Activated naive CD8-positive, alpha-beta T cell treated with anti-CD3 and anti-CD28 coated beads, Interleukin-2, amount 50 U/mL, for 16 hours (primary cell): Measurements from ENCODE around the gene TBCC.
"Not testable (repeated sequence)": the region's sequence is repeated elsewhere in the genome, so short reads cannot be mapped to it uniquely, and the experiment has no call there.

ENCODE experiments used
- DNase-seq: peaks from one replicate; pipeline ENCODE4 v3.0.0-alpha.2; 2020; ENCODE audit warnings: low read depth, low spot score

TBCC gene

DNA sequence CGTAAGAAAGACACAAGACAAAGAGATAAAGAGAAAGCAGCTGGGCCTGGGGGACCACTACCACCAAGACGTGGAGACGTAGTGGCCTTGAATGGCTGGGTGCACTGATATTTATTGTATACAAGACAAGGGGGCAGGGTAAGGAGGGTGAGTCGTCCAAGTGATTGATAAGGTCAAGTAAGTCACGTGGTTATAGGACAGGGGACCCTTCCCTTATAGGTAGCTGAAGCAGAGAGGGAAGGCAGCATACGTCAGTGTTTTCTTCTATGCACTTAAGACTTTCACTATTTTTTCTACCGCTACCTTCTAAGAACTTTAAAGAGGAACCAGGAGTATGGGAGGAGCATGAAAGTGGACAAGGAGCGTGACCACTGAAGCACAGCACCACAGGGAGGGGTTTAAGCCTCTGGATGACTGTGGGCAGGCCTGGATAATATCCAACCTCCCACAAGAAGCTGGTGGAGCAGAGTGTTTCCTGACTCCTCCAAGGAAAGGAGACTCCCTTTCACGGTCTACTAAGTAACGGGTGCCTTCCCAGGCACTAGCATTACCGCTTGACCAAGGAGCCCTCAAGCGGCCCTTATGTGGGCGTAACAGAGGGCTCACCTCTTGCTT, 11.9 kb downstream of the TBCC start:
- not testable (repeated sequence) for DNase-seq

DNA sequence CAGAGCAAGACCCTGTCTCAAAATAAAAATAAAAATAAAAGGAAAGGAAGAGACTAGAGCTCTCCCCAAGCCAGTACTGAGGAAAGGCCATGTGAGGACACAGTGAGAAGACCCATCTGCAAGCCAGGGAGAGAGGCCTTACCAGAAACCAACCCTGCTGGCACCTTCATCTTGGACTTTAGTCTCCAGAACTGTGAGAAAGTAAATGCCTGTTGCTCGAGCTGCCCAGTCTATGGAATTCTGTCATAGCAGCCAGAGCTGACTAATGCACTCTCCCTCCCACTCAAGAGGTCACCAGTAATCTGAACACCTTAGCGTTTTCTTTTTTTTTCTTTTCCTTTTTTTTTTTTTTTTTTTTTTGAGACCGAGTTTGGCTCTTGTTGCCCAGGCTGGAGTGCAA, 16.2 kb downstream of the TBCC start:
- no peak for DNase-seq

DNA sequence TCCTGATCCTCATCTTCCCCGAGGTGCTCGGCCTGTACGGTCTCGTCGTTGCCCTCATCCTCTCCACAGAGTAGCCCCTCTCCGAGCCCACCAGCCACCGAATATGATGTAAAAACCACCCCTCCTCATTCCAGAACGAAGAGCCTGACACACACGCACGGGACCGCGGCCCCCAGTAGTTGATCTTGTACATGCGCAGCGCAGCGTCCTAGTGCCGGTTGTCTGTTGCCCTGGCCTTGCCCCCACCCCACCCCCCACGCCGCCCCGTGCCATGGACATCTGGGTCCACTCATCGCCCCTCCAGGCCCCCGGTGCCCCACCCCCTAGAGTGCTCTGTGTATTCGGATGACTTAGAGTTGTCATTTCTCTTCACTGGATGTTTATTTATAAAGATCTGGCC, 18.3 kb downstream of the TBCC start:
- DNase-seq = no peak

DNA sequence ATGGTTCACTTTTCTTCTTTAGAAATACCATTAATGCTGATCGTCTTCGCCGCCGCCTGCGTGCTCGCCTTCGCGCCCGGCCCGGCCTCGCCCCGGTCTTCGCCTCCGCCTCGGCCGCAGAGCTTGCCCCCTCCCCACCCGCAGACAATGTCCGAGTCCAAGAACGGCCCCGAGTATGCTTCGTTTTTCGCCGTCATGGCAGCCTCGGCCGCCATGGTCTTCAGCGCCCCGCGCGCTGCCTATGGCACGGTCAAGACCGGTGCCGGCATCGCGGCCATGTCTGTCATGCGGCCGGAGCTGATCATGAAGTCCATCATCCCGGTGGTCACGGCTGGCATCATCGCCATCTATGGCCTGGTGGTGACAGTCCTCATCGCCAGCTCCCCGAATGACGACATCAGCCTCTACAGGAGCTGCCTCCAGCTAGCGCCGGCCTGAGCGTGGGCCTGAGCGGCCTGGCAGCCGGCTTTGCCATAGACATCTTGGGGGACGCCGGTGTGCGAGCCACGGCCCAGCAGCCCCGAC, 18.8 kb downstream of the TBCC start:
- DNase-seq = no peak

DNA sequence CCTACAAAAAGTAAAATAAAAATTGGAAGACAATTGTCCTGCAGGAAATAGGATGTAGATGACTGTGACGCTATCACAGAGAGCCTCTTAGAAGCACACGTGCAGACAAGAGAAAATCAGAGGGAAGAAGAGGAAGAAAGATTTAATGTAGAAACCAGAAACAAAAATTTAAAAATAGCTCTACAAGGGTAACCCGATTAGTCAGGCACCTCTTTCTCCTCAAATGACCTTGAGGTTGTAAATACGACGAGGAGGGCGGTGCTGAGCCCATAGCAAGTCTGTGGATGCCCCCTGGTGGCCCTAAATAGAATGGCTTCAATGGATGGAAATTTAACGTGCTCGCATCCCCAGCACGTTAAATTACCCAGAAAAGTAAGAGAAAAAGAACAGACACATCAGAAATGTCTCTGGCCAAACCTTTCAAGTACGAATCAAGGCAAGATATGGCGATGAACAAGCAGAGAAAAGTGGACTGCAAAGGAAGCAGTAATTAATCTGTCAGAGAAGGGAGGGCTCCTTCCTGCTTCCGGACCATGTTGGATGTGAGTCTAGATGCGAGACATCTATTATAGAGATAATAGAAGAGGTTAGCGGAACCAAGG, 19.3 kb downstream of the TBCC start:
- DNase-seq = peak; percentile 44

DNA sequence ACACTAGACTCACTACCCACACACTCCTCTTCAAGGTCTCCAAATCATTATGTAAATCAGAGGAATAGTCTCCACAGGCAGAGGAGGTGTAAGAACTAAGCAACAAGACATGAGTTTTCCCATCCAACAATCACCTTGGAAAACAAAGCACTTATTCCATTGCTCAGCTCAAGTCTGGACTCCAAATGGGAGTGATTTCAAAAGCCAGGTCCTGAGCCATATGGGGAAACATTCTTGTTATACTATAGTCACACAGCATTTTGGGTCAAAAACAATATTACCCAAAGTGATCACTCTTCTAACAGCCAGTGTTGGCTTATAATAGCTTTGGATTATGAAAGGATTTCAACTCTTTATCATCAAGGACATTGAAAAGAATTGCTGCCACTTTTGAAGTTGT, 19.9 kb downstream of the TBCC start:
- DNase-seq = no peak

DNA sequence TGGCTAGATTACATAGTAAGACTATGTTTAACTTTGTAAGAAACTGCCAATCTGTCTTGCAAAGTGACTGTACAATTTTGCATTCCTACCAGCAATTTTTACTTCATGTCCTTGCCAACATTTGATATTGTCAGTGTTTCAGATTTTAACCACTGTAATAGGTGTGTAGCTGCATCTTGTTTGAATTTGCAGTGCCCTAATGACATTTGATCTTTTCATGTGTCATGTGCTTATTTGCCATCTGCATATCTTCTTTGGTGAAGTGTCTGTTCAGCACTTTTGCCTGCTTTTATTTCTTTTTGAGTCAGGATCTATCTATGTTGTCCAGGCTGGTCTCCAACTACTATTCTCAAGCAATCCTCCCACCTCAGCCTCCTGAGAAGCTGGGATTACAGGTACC, 21.1 kb downstream of the TBCC start:
- DNase-seq = no peak

DNA sequence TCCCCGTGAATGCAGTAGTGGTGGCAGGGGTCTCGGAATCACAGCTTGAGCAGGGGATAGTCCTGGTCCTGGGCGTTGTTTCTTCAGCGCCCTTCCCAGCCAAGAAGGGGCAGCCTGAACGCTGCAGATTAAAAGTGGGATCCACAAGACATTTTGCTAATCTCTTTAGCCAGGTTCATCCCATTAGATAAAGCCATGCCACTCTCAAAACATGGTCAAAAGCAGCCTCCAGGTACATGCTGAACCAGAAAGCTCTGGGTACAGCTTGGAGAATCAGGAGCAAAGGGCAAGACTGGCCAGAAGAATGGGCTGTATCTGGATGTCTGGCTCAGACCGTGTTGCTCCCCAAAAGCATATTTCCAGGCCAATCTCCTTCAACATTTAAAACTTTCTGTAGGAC, 23.4 kb downstream of the TBCC start, which contains the start of gene PRPH2:
PRPH2 (minus strand) TSS at position 101 of the 400 bp plus-strand sequence. CDS start 263 bp downstream, outside the sequence.
- no peak for DNase-seq

DNA sequence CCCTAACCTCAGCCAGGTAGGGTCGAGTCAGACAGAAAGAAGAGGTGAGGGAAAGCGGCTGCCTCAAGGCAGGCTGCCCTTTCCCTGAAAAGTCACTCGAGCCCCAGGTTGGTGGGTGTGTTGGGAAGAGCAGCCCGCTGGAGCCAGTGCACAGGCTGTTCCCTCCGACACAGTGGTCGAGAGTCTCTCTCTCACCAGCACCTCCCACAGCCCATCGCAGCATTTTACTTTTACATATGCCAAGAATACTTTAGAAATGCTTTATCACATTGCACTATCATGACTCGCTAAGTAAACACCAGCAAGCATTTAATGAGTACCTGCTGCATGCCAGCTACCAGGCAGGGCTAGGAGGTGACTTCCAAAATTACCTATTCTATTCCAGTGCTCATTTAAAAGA, 25.2 kb downstream of the TBCC start:
- DNase-seq = no peak

DNA sequence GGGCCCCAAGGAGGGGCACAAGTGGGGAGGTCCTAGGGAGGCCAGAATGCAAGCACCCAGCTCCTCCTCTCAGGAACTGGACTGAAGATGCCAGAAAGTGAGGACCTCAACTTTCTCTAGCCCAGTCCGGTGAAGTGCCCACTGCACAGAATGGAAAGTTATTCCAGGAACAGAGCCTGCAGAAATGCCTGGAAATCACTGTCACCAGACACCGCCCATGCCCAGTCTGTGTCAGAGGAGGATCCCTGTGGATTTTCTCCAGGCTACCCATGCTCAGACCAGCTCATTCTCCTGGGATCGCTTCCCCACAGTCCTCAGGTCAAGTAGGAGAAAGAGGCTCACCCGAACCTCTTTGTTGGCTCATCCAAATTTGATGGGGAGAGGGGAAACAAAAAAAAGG, 30.0 kb downstream of the TBCC start:
- no peak for DNase-seq

DNA sequence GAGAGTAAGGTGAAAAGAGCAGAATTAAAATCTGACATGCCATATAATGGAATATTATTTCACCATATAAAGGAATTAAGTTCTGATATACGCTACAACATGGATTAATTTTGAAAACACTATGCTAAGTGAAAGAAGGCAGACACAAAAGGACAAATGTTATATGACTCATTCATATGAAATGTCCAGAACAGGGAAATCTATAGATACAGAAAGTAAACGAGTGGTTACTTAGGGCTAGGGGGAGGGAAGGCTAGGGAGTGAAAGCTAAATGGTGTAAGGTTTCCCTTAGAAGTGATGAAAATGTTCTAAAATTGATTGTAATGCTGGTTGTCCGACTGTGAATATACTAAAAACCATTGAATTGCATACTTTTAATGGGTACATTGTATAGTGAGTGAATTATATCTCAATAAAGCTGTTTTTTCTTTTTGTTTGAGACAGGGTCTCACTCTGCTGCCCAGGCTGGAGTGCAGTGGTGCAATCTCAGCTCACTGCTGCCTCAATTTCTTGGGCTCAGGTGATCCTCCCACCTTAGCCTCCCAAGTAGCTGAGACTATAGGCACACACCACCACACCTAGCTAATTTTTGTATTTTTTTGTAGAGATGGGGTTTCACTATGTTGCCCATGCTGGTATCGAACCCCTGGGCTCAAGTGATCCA, 31.7 kb downstream of the TBCC start:
- no peak for DNase-seq

DNA sequence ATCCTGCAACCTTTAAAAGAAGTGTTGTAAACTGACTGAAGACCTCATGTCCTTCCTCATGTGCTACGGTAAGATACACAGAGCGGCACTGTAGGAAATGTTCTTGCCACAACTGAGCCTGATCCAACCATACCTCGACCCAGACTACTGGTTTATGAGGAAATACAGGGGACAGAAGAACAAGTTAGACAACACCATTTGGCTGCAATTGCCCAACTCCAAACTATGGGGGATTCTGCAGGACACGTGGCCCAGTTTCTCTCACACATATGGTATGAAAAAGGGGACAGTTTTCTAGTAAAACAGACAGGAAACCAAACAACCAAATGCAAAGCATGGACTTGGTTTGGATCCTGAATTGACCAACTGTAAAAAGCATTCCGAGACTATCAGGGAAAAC, 34.0 kb downstream of the TBCC start:
- no peak for DNase-seq

DNA sequence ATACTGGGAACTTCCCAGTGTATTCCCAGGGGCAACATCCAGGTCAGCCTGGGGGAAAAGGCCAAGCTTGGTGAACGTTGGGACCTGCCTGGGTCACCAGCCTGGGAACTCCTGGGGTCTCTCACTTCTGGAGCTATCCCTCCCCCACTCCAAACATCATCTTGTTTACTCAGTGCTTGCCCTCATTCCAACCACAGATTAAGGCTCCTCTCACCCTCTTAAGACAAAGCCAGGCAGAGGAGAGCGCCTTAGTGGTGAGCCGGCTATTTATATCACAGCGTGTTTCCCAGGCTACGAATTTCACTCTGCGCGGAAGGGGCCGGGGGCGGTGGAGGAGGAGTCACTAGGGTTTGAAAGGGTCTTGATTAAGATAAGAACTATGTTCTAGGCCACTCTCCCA, 35.6 kb downstream of the TBCC start:
- no peak for DNase-seq

DNA sequence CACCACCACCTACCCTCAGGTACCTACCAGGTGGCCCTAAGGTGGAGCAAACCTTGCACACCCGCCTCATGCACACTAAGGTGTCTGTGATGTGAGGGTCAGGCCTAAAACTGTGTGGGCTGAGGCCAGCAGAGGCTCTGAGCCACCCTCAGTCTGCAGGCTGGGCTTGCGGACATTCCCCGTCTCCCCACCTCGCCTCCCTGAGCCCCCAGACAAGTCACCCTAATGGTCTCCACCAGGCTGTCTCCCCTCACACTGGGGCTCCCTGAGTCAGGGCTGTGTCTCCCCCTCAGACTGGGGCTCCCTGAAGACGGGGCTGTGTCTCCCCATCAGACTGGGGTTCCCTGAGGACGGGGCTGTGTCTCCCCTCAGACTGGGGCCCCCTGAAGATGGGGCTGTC, 36.0 kb downstream of the TBCC start:
- no peak for DNase-seq

DNA sequence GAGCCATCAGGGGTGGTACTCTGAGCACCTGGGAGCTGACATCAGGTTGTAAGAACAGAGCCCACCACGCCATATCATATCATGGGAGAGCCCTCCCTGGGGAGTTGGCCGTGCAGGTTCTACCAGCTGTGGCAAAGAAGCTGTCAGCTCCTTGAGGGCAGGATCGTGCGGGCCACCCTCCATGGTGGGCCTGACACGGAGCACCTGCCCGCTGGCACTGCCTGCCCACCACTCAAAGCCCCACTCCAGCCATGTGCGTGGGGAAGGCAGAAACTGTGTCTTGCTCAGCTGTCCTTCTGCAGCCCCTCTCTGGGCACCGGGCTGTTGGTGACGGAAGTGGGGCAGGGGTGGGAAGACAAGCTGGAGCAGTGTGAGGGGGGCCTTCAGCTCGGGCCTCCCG, 37.8 kb downstream of the TBCC start:
- DNase-seq = no peak

DNA sequence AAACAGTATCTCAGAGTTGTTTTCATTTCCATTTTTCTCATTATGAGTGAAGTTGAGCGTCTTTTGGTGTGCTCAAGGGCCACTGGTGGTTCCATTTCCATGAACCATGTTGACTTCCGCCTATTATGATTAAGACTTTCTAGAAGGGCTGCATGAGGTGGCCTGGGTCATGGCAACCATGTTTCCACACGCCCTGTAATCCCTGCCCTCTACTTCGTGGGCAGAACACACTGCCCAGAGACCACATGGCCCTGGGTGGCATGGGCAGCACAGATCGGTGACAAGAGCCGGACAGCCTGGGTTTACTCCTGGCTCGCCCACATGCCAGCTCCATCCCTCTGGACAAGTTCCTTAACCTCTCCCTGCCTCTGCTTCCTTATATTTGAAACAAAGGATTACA, 38.3 kb downstream of the TBCC start:
- no peak for DNase-seq

DNA sequence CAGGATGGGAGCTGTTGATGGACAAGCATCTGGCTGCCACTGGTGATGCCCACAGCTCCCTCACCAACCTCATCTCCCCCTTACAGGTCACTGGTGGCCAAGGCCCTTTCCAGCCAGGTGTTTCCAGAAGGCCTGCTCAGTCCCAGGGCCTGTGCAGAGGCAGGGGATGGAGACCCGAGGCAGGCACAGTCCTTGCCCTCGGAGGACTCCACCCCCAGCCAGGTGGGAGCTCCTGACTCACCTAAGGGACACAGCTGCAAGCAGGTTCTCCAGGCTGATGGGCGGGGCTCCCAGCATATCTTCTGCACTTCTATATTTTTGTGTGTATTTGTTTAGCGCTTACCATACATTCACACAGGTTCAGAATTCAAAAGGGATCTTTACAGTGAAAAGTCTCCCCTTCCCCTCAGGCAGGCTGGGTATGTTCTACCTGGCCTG, 40.9 kb downstream of the TBCC start:
- DNase-seq = no peak

DNA sequence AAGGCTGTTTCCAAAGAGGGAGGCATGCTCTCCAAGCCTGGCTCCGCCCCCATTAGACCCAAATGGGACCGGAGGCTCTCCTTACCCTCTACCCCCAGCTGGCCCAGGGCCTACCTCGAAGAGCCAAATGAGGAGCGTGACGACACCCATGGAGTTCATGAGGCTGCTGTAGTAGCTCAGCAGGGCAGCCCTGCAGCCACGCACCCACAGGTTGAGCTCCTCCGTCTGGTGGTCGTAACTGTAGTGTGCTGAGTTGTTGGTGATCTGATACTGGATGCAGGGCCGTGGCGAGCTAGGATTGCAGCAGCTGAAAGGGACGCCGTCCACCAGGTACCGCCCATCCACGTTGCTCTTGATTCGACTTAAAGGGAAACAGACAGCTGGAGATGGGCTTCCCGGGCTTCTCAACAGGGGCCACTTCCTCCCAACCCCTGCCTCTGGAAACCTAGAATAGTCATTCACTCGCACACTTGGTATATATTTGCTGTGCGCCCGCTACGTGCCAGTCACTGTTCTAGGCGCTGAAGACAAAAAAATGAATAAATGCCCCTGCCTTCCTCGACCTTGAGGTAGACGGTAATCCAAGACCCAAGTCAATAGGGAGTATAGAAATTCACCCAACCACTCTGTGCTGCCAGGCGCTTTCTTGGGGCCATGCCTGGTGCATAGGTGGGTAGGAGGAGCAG, 41.5 kb downstream of the TBCC start:
- DNase-seq = no peak

DNA sequence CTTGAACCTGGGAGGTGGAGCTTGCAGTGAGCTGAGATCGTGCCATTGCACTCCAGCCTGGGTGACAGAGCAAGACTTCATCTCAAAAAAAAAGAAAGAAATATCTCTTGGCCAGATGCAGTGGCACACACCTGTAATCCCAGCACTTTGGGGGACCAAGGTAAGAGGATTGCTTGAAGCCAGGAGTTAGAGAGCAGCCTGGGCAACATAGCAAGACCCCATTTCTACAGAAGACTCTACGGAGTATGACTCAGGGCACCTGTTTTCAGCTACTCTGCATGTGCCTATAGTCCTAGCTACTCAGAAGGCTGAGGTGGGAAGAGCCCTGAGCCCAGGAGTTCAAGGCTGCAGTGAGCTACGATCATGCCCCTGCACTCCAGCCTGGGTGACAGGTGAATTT, 43.1 kb downstream of the TBCC start:
- not testable (repeated sequence) for DNase-seq

DNA sequence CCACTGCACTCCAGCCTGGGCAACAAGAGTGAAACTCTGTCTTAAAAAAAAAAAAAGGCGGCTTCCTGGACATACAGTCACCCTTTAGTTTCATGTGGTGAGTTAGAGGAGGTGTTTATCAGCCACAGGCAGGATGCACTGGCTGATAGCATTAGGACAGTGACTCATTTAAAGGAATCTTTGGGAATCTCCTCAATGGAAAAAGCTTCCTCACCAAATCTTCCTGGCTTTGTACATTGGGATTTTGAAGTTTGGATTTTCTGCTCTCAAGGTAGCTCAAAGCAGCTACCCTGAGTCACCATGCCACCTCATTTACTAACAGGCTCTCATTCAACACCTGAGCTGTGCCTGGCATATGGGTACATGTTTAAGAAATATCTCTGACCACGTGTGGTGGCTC, 43.7 kb downstream of the TBCC start:
- DNase-seq = no peak

DNA sequence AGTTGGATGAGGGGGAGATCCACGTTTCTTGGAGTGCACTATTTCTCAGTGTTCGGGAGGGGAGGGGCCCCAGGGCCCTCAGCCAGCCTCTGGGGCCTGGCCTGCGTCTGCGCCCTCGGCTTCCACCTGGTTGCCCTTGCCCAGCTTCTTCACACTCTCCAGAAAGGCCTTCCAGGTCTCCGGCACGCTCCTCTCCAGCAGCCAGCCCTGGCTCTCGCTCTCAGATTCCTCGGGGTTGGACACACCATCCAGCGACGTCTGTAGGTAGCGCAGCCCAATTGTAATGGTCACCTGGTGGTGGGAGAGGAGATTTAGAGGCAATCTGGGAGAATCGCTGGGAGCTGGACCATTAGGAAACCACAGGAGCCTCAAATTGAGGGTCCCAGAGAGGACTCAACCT, 47.7 kb downstream of the TBCC start:
- no peak for DNase-seq

DNA sequence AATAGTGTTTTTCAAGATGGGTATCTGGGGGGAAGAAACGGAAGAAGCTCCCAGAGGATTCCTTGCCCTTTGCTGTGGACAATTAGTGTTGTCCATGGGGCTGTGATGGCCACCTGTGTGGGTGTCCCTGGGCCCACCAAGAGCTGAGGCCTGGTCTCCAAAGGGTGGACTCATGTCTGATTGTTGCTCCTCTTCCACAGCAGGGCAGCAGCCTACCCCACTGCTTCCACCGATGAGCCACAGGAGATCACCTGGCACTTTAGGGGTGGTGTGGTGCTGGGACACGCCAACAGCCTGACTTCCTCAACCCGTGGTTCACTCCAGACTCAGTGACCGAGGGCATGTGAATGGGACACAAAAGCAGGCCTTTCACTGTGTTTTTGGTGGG, 48.6 kb downstream of the TBCC start:
- no peak for DNase-seq
